H1 (cell line): ENCODE data around the gene RCBTB2. TPM values are rescaled to one million over a fixed set of nuclear protein-coding genes. Genes with fewer than 3 reads are reported as not detected.

Experiments
- CTCF ChIA-PET: fragments of 300-600 bp; sonication (Branson Sonifier 250); formaldehyde crosslinking; loops from one replicate; lab custom pipeline; 2021; ENCODE audit not compliant: partially characterized antibody; lab: Charles Lee
- POLR2A ChIA-PET: fragments of 300-600 bp; sonication (Branson Sonifier 250); formaldehyde crosslinking; loops from one replicate; lab custom pipeline; 2021; ENCODE audit warnings: inconsistent platforms; ENCODE audit not compliant: partially characterized antibody; lab: Charles Lee
- DNase-seq, 2 experiments: peaks; one replicate each; pipeline versions ENCODE4 v3.0.0 to v3.0.0-alpha.2; 2010 to 2022; ENCODE audit warnings: low spot score in 2 of 2, low read depth in 1 of 2, mixed read lengths in 1 of 2
- FAIRE-seq: peaks from 2 replicates; lab custom pipeline; 2011; peaks lifted over from hg19 to GRCh38; lab: Jason Lieb, UNC
- H2AFZ ChIP-seq: 2 replicates; pipeline ENCODE4 v1.8.1; 2012; ENCODE audit warnings: low read length, inconsistent platforms
- H2AK5ac ChIP-seq: 2 replicates; pipeline ENCODE4 v1.6.1; 2013; ENCODE audit warnings: low read depth, low read length
- H2BK120ac ChIP-seq: replicated peaks from 2 replicates; pipeline ENCODE3; 2013; ENCODE audit warnings: low read depth, low read length, inconsistent platforms
- H2BK12ac ChIP-seq: 2 replicates; pipeline ENCODE4 v1.6.1; 2013; ENCODE audit warnings: low read depth, low read length
- H2BK15ac ChIP-seq: 2 replicates; pipeline ENCODE4 v1.6.1; 2013; ENCODE audit warnings: low read length
- H2BK20ac ChIP-seq: 2 replicates; pipeline ENCODE4 v1.6.1; 2013; ENCODE audit warnings: low read length
- H2BK5ac ChIP-seq: 2 replicates; pipeline ENCODE4 v1.6.1; 2013; ENCODE audit warnings: low read depth, low read length
- H3K14ac ChIP-seq: 2 replicates; pipeline ENCODE4 v1.6.1; 2013; ENCODE audit warnings: inconsistent platforms; ENCODE audit not compliant: insufficient read length
- H3K18ac ChIP-seq: 2 replicates; pipeline ENCODE4 v1.6.1; 2013; ENCODE audit warnings: low read length; ENCODE audit errors: extremely low read depth
- H3K23ac ChIP-seq: 2 replicates; pipeline ENCODE4 v1.6.1; 2013; ENCODE audit warnings: inconsistent platforms; ENCODE audit not compliant: insufficient read length
- H3K23me2 ChIP-seq: 2 replicates; pipeline ENCODE4 v1.6.1; 2013; ENCODE audit warnings: low read depth, low read length
- H3K27ac ChIP-seq: 2 replicates; pipeline ENCODE4 v1.6.1; 2011; ENCODE audit warnings: low read depth, low read length, inconsistent platforms
- H3K27me3 ChIP-seq, 4 experiments: replicated peaks in 1 of 4; 1 replicate in 1 of 4; 2 replicates in 3 of 4; pipeline versions ENCODE4 v1.6.1 to v1.8.1; 2011 to 2013; ENCODE audit warnings: low read length in 3 of 4, mild to moderate bottlenecking in 3 of 4, inconsistent platforms in 2 of 4, mixed read lengths in 2 of 4, moderate library complexity in 1 of 4; ENCODE audit not compliant: control insufficient read depth in 3 of 4, insufficient read depth in 3 of 4; ENCODE audit errors: extremely low read depth in 1 of 4
- H3K36me3 ChIP-seq, 4 experiments: 2 replicates each; pipeline versions ENCODE4 v1.6.1 to v1.8.1; 2011 to 2013; ENCODE audit warnings: mild to moderate bottlenecking in 4 of 4, low read length in 3 of 4, moderate library complexity in 2 of 4, control low read depth in 1 of 4, inconsistent platforms in 1 of 4; ENCODE audit not compliant: insufficient read depth in 4 of 4, control insufficient read depth in 2 of 4
- H3K4ac ChIP-seq: replicated peaks from 2 replicates; pipeline ENCODE3; 2013; ENCODE audit warnings: low read length, low read depth, mixed read lengths, inconsistent platforms; ENCODE audit not compliant: insufficient read length
- H3K4me1 ChIP-seq, 4 experiments: replicated peaks in 1 of 4; 1 replicate in 1 of 4; 2 replicates in 3 of 4; pipeline versions ENCODE4 v1.6.1 to v1.8.1; 2011 to 2013; ENCODE audit warnings: low read length in 3 of 4, inconsistent platforms in 2 of 4, mixed read lengths in 1 of 4; ENCODE audit not compliant: insufficient read depth in 4 of 4, control insufficient read depth in 3 of 4
- H3K4me2 ChIP-seq, 2 experiments: 2 replicates each; pipeline versions ENCODE4 v1.6.1 to v1.8.1; 2011 to 2013; ENCODE audit warnings: low read depth in 2 of 2, low read length in 2 of 2, control low read depth in 1 of 2, inconsistent platforms in 1 of 2, mild to moderate bottlenecking in 1 of 2; ENCODE audit not compliant: insufficient read depth in 1 of 2
- H3K4me3 ChIP-seq, 4 experiments: fragments of 200-600, 300-600 bp in 1 of 4; sonication (generic), shearing (Covaris generic), sonication (Bioruptor Twin) in 1 of 4; 2 replicates each; pipeline versions ENCODE4 v1.5.1 to v1.8.1; 2011 to 2016; ENCODE audit warnings: low read length in 4 of 4, low read depth in 3 of 4, control low read depth in 2 of 4, inconsistent platforms in 2 of 4, mild to moderate bottlenecking in 2 of 4, mixed read lengths in 1 of 4, moderate library complexity in 1 of 4; ENCODE audit not compliant: insufficient read depth in 2 of 4; ENCODE audit errors: extremely low read depth in 1 of 4
- H3K56ac ChIP-seq: replicated peaks from 2 replicates; pipeline ENCODE3; 2013; ENCODE audit warnings: low read depth, mild to moderate bottlenecking, mixed read lengths, low read length, inconsistent platforms; ENCODE audit not compliant: insufficient read length
- H3K79me1 ChIP-seq: 2 replicates; pipeline ENCODE4 v1.6.1; 2013; ENCODE audit warnings: low read depth, low read length, control low read depth
- H3K79me2 ChIP-seq, 2 experiments: 2 replicates each; pipeline versions ENCODE4 v1.6.1 to v1.8.1; 2012 to 2013; ENCODE audit warnings: low read length in 2 of 2, mild to moderate bottlenecking in 2 of 2, inconsistent platforms in 1 of 2; ENCODE audit not compliant: insufficient read depth in 2 of 2, control insufficient read depth in 1 of 2
- H3K9ac ChIP-seq, 4 experiments: replicated peaks in 1 of 4; 1 replicate in 1 of 4; 2 replicates in 3 of 4; pipeline versions ENCODE4 v1.6.1 to v1.8.1; 2011 to 2013; ENCODE audit warnings: low read depth in 3 of 4, low read length in 3 of 4, control low read depth in 2 of 4, mild to moderate bottlenecking in 2 of 4, moderate library complexity in 2 of 4, inconsistent platforms in 1 of 4; ENCODE audit errors: extremely low read depth in 1 of 4
- H3K9me3 ChIP-seq, 2 experiments: 2 replicates each; pipeline versions ENCODE4 v1.6.1 to v1.8.1; 2012 to 2013; ENCODE audit warnings: mild to moderate bottlenecking in 2 of 2, moderate library complexity in 2 of 2, control low read depth in 1 of 2, inconsistent platforms in 1 of 2, low read depth in 1 of 2, low read length in 1 of 2, mixed read lengths in 1 of 2; ENCODE audit not compliant: insufficient read depth in 2 of 2
- H4K20me1 ChIP-seq, 2 experiments: replicated peaks in 1 of 2; 2 replicates each; pipeline versions ENCODE3 to v1.8.1; 2011 to 2013; ENCODE audit warnings: inconsistent platforms in 2 of 2, low read length in 2 of 2, mild to moderate bottlenecking in 1 of 2; ENCODE audit not compliant: insufficient read depth in 2 of 2, control insufficient read depth in 1 of 2
- H4K5ac ChIP-seq: 2 replicates; pipeline ENCODE4 v1.6.1; 2013; ENCODE audit warnings: low read length, low read depth, mixed read lengths, inconsistent platforms; ENCODE audit not compliant: insufficient read length
- H4K8ac ChIP-seq: 2 replicates; pipeline ENCODE4 v1.8.0; 2013; ENCODE audit warnings: mild to moderate bottlenecking, moderate library complexity, low read length, inconsistent platforms; ENCODE audit not compliant: insufficient read depth; ENCODE audit errors: extremely low read depth
- H4K91ac ChIP-seq: replicated peaks from 2 replicates; pipeline ENCODE3; 2013; ENCODE audit warnings: low read length, mixed read lengths, inconsistent platforms; ENCODE audit not compliant: insufficient read length
- CEBPB ChIP-seq: IDR thresholded peaks from 2 replicates; pipeline ENCODE4 v1.6.1; 2012; ENCODE audit warnings: low read depth, low read length
- HDAC2 ChIP-seq, 2 experiments: fragments of 300-600 bp in 1 of 2; sonication (generic) in 1 of 2; IDR thresholded peaks; 2 replicates each; pipeline ENCODE4 v1.6.1; 2011 to 2012; ENCODE audit warnings: low read depth in 2 of 2, low read length in 2 of 2, mild to moderate bottlenecking in 2 of 2, moderate library complexity in 2 of 2, borderline replicate concordance in 1 of 2, inconsistent platforms in 1 of 2
- KDM4A ChIP-seq: IDR thresholded peaks from one replicate; pipeline ENCODE4 v1.7.1; 2012; ENCODE audit warnings: low read depth, mild to moderate bottlenecking, moderate library complexity, low read length, inconsistent platforms; ENCODE audit not compliant: severe bottlenecking
- NANOG ChIP-seq: IDR thresholded peaks from 2 replicates; pipeline ENCODE4 v1.6.1; 2011; ENCODE audit warnings: low read length, low read depth, mild to moderate bottlenecking, inconsistent platforms; ENCODE audit not compliant: insufficient read depth, poor library complexity, severe bottlenecking
- RNF2 ChIP-seq: fragments of 200-900, 300-1000 bp; sonication (generic); IDR thresholded peaks from 2 replicates; pipeline ENCODE4 v1.7.1; 2016; ENCODE audit warnings: borderline replicate concordance, low read depth, mild to moderate bottlenecking, antibody characterized with exemption, low read length; ENCODE audit not compliant: poor library complexity, severe bottlenecking; ENCODE audit errors: missing control alignments
- SIN3A ChIP-seq, 2 experiments: IDR thresholded peaks in 1 of 2; conservative IDR thresholded peaks in 1 of 2; 2 replicates each; pipeline ENCODE4 v1.6.1; 2011 to 2012; ENCODE audit warnings: low read length in 2 of 2, improper control_type of control experiment in 1 of 2, low read depth in 1 of 2, mild to moderate bottlenecking in 1 of 2
- SP2 ChIP-seq: IDR thresholded peaks from 2 replicates; pipeline ENCODE4 v1.6.1; 2012; ENCODE audit warnings: mild to moderate bottlenecking, low read length, inconsistent platforms
- whole genome bisulfite sequencing, 2 experiments: shearing (Covaris generic) in 1 of 2; methylation state at CpG; one replicate each; pipeline versions ENCODE4 v1.1.6 to v1.1.7; 2013 to 2015; ENCODE audit warnings: low lambda C conversion rate in 2 of 2, mixed read lengths in 2 of 2, inconsistent platforms in 1 of 2, low coverage in 1 of 2, missing lambda C conversion rate in 1 of 2; ENCODE audit not compliant: insufficient replicate concordance in 2 of 2, insufficient coverage in 1 of 2, insufficient read length in 1 of 2; ENCODE audit errors: extremely low coverage in 1 of 2, missing lambda C conversion rate in 1 of 2; 5-methylcytosine and 5-hydroxymethylcytosine counted together
- polyA plus RNA-seq, 7 experiments: library from polyadenylated mRNA; depleted of rRNA in 3 of 7; stranded (reverse) in 5 of 7; unstranded in 2 of 7; fragments of >200 nt in 5 of 7; fragments of 200-250 nt in 2 of 7; gene quantifications; 1 replicate in 5 of 7; 2 replicates in 1 of 7; 4 replicates in 1 of 7; pipeline versions ENCODE4 v1.2.1 to v1.2.3, GENCODE V29; 2011 to 2013; ENCODE audit warnings: missing spikeins in 2 of 7, mixed read lengths in 2 of 7
- total RNA-seq: library from RNA; stranded (reverse); fragmentation: NEBNext Ultra II Directional; extraction: Animal tissue kit (Norgen Biotek cat#: 25700); gene quantifications from 2 replicates; pipeline ENCODE4 v1.2.1, GENCODE V29; 2021
- TF ChIP-seq, protein P1 (sequence below), 3 experiments: IDR thresholded peaks; 1 replicate in 2 of 3; 2 replicates in 1 of 3; pipeline versions ENCODE4 v1.5.1 to v1.6.1; 2011; ENCODE audit warnings: low read length in 3 of 3, mild to moderate bottlenecking in 3 of 3, inconsistent platforms in 2 of 3, low read depth in 1 of 3, moderate library complexity in 1 of 3; ENCODE audit not compliant: insufficient read depth in 1 of 3; ENCODE audit errors: control extremely low read depth in 1 of 3

Gene RCBTB2
- total and polyA plus RNA-seq, 2 of the 8 experiments (the other 6 are each of a cell fraction or from before 2014, with no cell fraction given), result 5.2 to 8.4 TPM

DNA sequence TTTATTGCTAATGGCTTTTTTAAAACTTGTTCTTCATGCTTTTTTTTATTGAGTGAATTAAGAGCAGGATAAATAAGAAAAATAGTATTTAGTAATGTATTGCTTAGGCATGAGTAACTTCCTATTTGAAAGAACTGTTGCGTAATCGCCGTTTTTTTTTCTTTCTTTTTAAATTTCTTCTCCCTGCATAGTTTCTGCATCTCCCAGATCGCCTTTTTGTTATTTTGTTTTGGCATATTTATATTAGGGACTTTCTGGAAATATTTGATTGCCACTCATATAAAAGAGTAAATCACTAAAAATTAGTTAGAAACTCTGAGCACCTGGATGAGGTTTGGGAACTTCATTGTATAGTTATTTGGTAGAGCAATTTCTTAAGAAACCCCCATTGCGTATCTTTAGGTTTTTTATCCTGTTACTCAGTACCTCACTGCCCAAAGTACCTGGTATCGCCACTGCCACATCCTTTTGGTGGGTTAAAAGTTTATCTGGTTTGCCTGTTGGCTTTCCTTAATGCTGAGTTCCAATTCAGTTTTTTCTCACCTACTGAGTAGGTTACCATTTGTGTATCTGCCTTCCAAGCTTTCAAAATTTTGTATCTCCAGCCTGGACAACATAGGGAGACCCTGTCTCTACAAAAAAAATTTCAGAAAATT lies 83.8 kb downstream of the RCBTB2 start:
- Histone ChIP-seq H2BK15ac (no peak overlapping the region), H3K79me2 (no peaks in the 10 kb centered on the region), H3K4me1 (peaks cover 0 to 2% (median 0%) of the 10 kb centered on the region in 4 experiments; a peak in 1 of 7 replicates), H3K23me2 (no peaks in the 10 kb centered on the region), H3K27me3 (no peaks in the 10 kb centered on the region), H3K4ac (no peak overlapping the region), H2AFZ (no peak overlapping the region), H3K23ac (no peak overlapping the region), H3K4me2 (no peak overlapping the region), H3K14ac (no peak overlapping the region), H3K18ac (no peak overlapping the region), H2AK5ac (no peak overlapping the region), H4K91ac (no peak overlapping the region), H4K5ac (no peak overlapping the region), H3K27ac (no peak overlapping the region), H4K8ac (no peak overlapping the region), H3K36me3 (no peaks in the 10 kb centered on the region), H2BK12ac (no peak overlapping the region), H3K9me3 (no peaks in the 10 kb centered on the region), H3K56ac (no peak overlapping the region), H3K4me3 (no peak overlapping the region), H2BK120ac (no peak overlapping the region), H2BK20ac (no peak overlapping the region), H2BK5ac (no peak overlapping the region), H4K20me1 (no peaks in the 10 kb centered on the region), H3K9ac (no peak overlapping the region), H3K79me1 (no peaks in the 10 kb centered on the region)
- TF ChIP-seq, protein P1, sequence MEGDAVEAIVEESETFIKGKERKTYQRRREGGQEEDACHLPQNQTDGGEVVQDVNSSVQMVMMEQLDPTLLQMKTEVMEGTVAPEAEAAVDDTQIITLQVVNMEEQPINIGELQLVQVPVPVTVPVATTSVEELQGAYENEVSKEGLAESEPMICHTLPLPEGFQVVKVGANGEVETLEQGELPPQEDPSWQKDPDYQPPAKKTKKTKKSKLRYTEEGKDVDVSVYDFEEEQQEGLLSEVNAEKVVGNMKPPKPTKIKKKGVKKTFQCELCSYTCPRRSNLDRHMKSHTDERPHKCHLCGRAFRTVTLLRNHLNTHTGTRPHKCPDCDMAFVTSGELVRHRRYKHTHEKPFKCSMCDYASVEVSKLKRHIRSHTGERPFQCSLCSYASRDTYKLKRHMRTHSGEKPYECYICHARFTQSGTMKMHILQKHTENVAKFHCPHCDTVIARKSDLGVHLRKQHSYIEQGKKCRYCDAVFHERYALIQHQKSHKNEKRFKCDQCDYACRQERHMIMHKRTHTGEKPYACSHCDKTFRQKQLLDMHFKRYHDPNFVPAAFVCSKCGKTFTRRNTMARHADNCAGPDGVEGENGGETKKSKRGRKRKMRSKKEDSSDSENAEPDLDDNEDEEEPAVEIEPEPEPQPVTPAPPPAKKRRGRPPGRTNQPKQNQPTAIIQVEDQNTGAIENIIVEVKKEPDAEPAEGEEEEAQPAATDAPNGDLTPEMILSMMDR (IDR thresholded peaks at IDR 0.05; ENCODE audit: control extremely low read depth in 1 of 3, insufficient read depth in 1 of 3, low read depth in 1 of 3, low read length in 3 of 3), result no peak
- TF ChIP-seq KDM4A, result no peak
- no peak for TF ChIP-seq NANOG
- no peak for TF ChIP-seq SIN3A (conservative IDR thresholded peaks at IDR 0.05 in 1 of 2, IDR thresholded peaks at IDR 0.05 in 1 of 2; ENCODE audit: low read depth in 1 of 2, low read length in 2 of 2)
- TF ChIP-seq HDAC2 (IDR thresholded peaks at IDR 0.05; ENCODE audit: borderline replicate concordance in 1 of 2, low read depth in 2 of 2, low read length in 2 of 2), result no peak
- no peak for TF ChIP-seq SP2
- TF ChIP-seq RNF2, result no peak
- peak; percentile 97 for TF ChIP-seq CEBPB
- WGBS, 2 experiments, result 73% methylated on average over 6 of the region's 6 CpGs; no CpG with 5 or more reads in 1 of the 2 experiments
- DNase-seq (no peak), FAIRE-seq (no peak)
- ChIA-PET CTCF (no interaction called here), POLR2A (no interaction called here)
